Measurements from ENCODE around the gene ATP8A2. TPM values are rescaled to one million over a fixed set of nuclear protein-coding genes. Genes with fewer than 3 reads are reported as not detected.

ATP8A2 gene
- total RNA-seq, 2 experiments from 2014 or later, result not detected

- no peak for DNase-seq (ENCODE audit: low spot score)
- intact Hi-C loops (cut with micrococcal nuclease; ENCODE audit: unreplicated experiment), result no loop called here
- no peaks in the 10 kb centered on the region for H3K9me2 ChIP-seq (ENCODE audit: insufficient read depth, low read length)
- no peaks in the 10 kb centered on the region for H3K4me1 ChIP-seq (ENCODE audit: insufficient read depth, low read length, poor library complexity, severe bottlenecking)
- CTCF ChIA-PET (ENCODE audit: unreplicated experiment), result no interaction called here
- no peak overlapping the region for H3K27ac ChIP-seq (ENCODE audit: low read depth, low read length, poor library complexity, severe bottlenecking)
- H4K20me1 ChIP-seq (ENCODE audit: insufficient read depth, low read length), result no peaks in the 10 kb centered on the region
- no peaks in the 10 kb centered on the region for H3K36me3 ChIP-seq (ENCODE audit: insufficient read depth, low read length)
- POLR2A ChIA-PET, result interaction anchor here (0.5 to 0.6 kb wide), 2 partner anchors 27 to 881 kb away, joined by 3 read pairs; no protein-coding TSS in a partner anchor
- no peak overlapping the region for H2AFZ ChIP-seq (ENCODE audit: low read length)
- no peak overlapping the region for H3K4me3 ChIP-seq (ENCODE audit: low read depth, low read length, poor library complexity, severe bottlenecking)
- H3K4me2 ChIP-seq (ENCODE audit: low read length), result no peak overlapping the region
- TF ChIP-seq EZH2phosphoT487 (IDR thresholded peaks at IDR 0.05; ENCODE audit: borderline replicate concordance, low read depth, low read length), result no peak
- TF ChIP-seq CTCF (conservative IDR thresholded peaks at IDR 0.05; ENCODE audit: low read length), result no peak
- H3K79me2 ChIP-seq (ENCODE audit: insufficient read depth, low read depth, low read length), result no peaks in the 10 kb centered on the region
- no TSS peak for BruUV-seq (replicated peaks)
- H3K9me3 ChIP-seq (ENCODE audit: low read length), result no peaks in the 10 kb centered on the region
Observed at GRCh38 chr13:25649001-25649633, 277.3 kb downstream of the ATP8A2 start.

GRCh38 chr13:25652764-25653163 is 281.0 kb downstream of the ATP8A2 start:
- TF ChIP-seq EZH2phosphoT487 (IDR thresholded peaks at IDR 0.05; ENCODE audit: borderline replicate concordance, low read depth, low read length) (no peak), CTCF (conservative IDR thresholded peaks at IDR 0.05; ENCODE audit: low read length) (no peak)
- DNase-seq (ENCODE audit: low spot score), result no peak
- Histone ChIP-seq H2AFZ (ENCODE audit: low read length) (no peak overlapping the region), H3K4me1 (ENCODE audit: insufficient read depth, low read length, poor library complexity, severe bottlenecking) (no peaks in the 10 kb centered on the region), H3K27ac (ENCODE audit: low read depth, low read length, poor library complexity, severe bottlenecking) (no peak overlapping the region), H3K9me3 (ENCODE audit: low read length) (no peaks in the 10 kb centered on the region), H3K79me2 (ENCODE audit: insufficient read depth, low read depth, low read length) (no peaks in the 10 kb centered on the region), H3K9me2 (ENCODE audit: insufficient read depth, low read length) (no peaks in the 10 kb centered on the region), H3K4me3 (ENCODE audit: low read depth, low read length, poor library complexity, severe bottlenecking) (no peak overlapping the region), H3K4me2 (ENCODE audit: low read length) (no peak overlapping the region), H4K20me1 (ENCODE audit: insufficient read depth, low read length) (no peaks in the 10 kb centered on the region), H3K36me3 (ENCODE audit: insufficient read depth, low read length) (no peaks in the 10 kb centered on the region)
- ChIA-PET POLR2A (no interaction called here), CTCF (ENCODE audit: unreplicated experiment) (no interaction called here)
- intact Hi-C loops (cut with micrococcal nuclease; ENCODE audit: unreplicated experiment), result no loop called here
- BruUV-seq (replicated peaks), result no TSS peak

- Histone ChIP-seq H3K27ac (ENCODE audit: low read depth, low read length, poor library complexity, severe bottlenecking) (no peak overlapping the region), H3K9me2 (ENCODE audit: insufficient read depth, low read length) (no peaks in the 10 kb centered on the region), H3K4me1 (ENCODE audit: insufficient read depth, low read length, poor library complexity, severe bottlenecking) (no peaks in the 10 kb centered on the region), H3K36me3 (ENCODE audit: insufficient read depth, low read length) (no peaks in the 10 kb centered on the region), H3K9me3 (ENCODE audit: low read length) (no peaks in the 10 kb centered on the region), H3K4me3 (ENCODE audit: low read depth, low read length, poor library complexity, severe bottlenecking) (no peak overlapping the region), H2AFZ (ENCODE audit: low read length) (no peak overlapping the region), H4K20me1 (ENCODE audit: insufficient read depth, low read length) (no peaks in the 10 kb centered on the region), H3K4me2 (ENCODE audit: low read length) (no peak overlapping the region), H3K79me2 (ENCODE audit: insufficient read depth, low read depth, low read length) (no peaks in the 10 kb centered on the region)
- POLR2A ChIA-PET, result interaction anchor here (0.6 kb wide), 1 partner anchor 512 kb away, joined by 3 read pairs; no protein-coding TSS in a partner anchor
- TF ChIP-seq CTCF (conservative IDR thresholded peaks at IDR 0.05; ENCODE audit: low read length) (no peak), EZH2phosphoT487 (IDR thresholded peaks at IDR 0.05; ENCODE audit: borderline replicate concordance, low read depth, low read length) (no peak)
- BruUV-seq (replicated peaks), result no TSS peak
- intact Hi-C loops (cut with micrococcal nuclease; ENCODE audit: unreplicated experiment), result no loop called here
- CTCF ChIA-PET (ENCODE audit: unreplicated experiment), result no interaction called here
- no peak for DNase-seq (ENCODE audit: low spot score)
Observed at GRCh38 chr13:25654322-25654721, 282.5 kb downstream of the ATP8A2 start.

Measured in OCI-LY7 (cell line).